ENCODE results near the gene USP48.
"Not testable (repeated sequence)": the region's sequence is repeated elsewhere in the genome, so short reads cannot be mapped to it uniquely, and the experiment has no call there.

The USP48 gene

GRCh38 chr1:21794656-21795055 is 11.7 kb upstream of the USP48 start:
- TF ChIP-seq CTCF (IDR thresholded peaks at IDR 0.05) = no peak
- H3K27ac ChIP-seq = no peak overlapping the region
- H3K4me1 ChIP-seq = no peaks in the 10 kb centered on the region
- H3K4me3 ChIP-seq = no peak overlapping the region
- no peaks in the 10 kb centered on the region for H3K27me3 ChIP-seq
- DNase-seq = no peak
- intact Hi-C loops (cut with DNase I; ENCODE audit: low total_unique reads) = no loop called here
- H3K36me3 ChIP-seq = no peaks in the 10 kb centered on the region
- H3K9me3 ChIP-seq = no peaks in the 10 kb centered on the region

- TF ChIP-seq CTCF (IDR thresholded peaks at IDR 0.05) = no peak
- Histone ChIP-seq H3K4me1 (no peaks in the 10 kb centered on the region), H3K27ac (no peak overlapping the region), H3K36me3 (no peaks in the 10 kb centered on the region), H3K9me3 (no peaks in the 10 kb centered on the region), H3K27me3 (no peaks in the 10 kb centered on the region), H3K4me3 (no peak overlapping the region)
- intact Hi-C loops (cut with DNase I; ENCODE audit: low total_unique reads) = no loop called here
- DNase-seq = no peak
These were observed 10.2 kb upstream of the USP48 start for GRCh38 chr1:21793104-21793503.

GRCh38 chr1:21786640-21787039 is 3.7 kb upstream of the USP48 start:
- no peak overlapping the region for H3K4me3 ChIP-seq
- H3K27me3 ChIP-seq = no peaks in the 10 kb centered on the region
- no peaks in the 10 kb centered on the region for H3K9me3 ChIP-seq
- H3K27ac ChIP-seq = no peak overlapping the region
- TF ChIP-seq CTCF (IDR thresholded peaks at IDR 0.05) = no peak
- DNase-seq = no peak
- H3K4me1 ChIP-seq = peaks cover 0 to 13% (median 6%) of the 10 kb centered on the region in 4 donors
- no peaks in the 10 kb centered on the region for H3K36me3 ChIP-seq
- intact Hi-C loops (cut with DNase I; ENCODE audit: low total_unique reads) = loop anchor here (10.0 kb wide), 1 partner anchor 178 kb away; no protein-coding TSS in a partner anchor

GRCh38 chr1:21785764-21786163 is 2.8 kb upstream of the USP48 start:
- H3K27ac ChIP-seq, H3K27me3 ChIP-seq, DNase-seq, H3K4me3 ChIP-seq, H3K36me3 ChIP-seq, H3K9me3 ChIP-seq: not testable (repeated sequence)
- peaks cover 0 to 21% (median 13%) of the 10 kb centered on the region in 4 donors for H3K4me1 ChIP-seq
- intact Hi-C loops (cut with DNase I; ENCODE audit: low total_unique reads) = loop anchor here (10.0 kb wide), 1 partner anchor 179 kb away; no protein-coding TSS in a partner anchor

- intact Hi-C loops (cut with DNase I; ENCODE audit: low total_unique reads) = loop anchor here (10.0 kb wide), 1 partner anchor 181 kb away; no protein-coding TSS in a partner anchor
- no peak for TF ChIP-seq CTCF (IDR thresholded peaks at IDR 0.05)
- DNase-seq = peak in 1 of 2 donors; percentile 70
- H3K36me3 ChIP-seq = no peaks in the 10 kb centered on the region
- H3K27ac ChIP-seq = peak overlapping the region; percentile 89 to 98
- H3K4me1 ChIP-seq = peaks cover 0 to 32% (median 16%) of the 10 kb centered on the region in 4 donors
- H3K9me3 ChIP-seq = no peaks in the 10 kb centered on the region
- H3K27me3 ChIP-seq = no peaks in the 10 kb centered on the region
- peak overlapping the region; percentile 79 to 92 for H3K4me3 ChIP-seq
These were observed 992 bp upstream of the USP48 start for GRCh38 chr1:21783679-21784603.

GRCh38 chr1:21782349-21782867 is 541 bp downstream of the USP48 start:
- Histone ChIP-seq H3K27ac (peak overlapping the region; percentile 89 to 98), H3K36me3 (no peaks in the 10 kb centered on the region), H3K9me3 (no peaks in the 10 kb centered on the region), H3K4me3 (peak overlapping the region; percentile 79 to 92), H3K27me3 (no peaks in the 10 kb centered on the region), H3K4me1 (peaks cover 0 to 32% (median 16%) of the 10 kb centered on the region in 4 donors)
- TF ChIP-seq CTCF (IDR thresholded peaks at IDR 0.05) = no peak
- intact Hi-C loops (cut with DNase I; ENCODE audit: low total_unique reads) = loop anchor here (10.0 kb wide), 1 partner anchor 182 kb away; no protein-coding TSS in a partner anchor
- peak in 1 of 2 donors; percentile 47 for DNase-seq
